A549 treated with GW870086 at 1 μM for 4 hours (cell line): ENCODE results near the gene TBC1D3. TPM values are rescaled to one million over a fixed set of nuclear protein-coding genes. Genes with fewer than 3 reads are reported as not detected.

Source experiments
- total RNA-seq: library from RNA; stranded (reverse); fragments of 200-300 nt; extraction: Qiagen RNA extraction; gene quantifications from 5 replicates; pipeline ENCODE4 v1.2.3, GENCODE V29; 2022; ENCODE audit warnings: low read depth

Gene TBC1D3
- total RNA-seq = not detected in 5 replicates

GRCh38 chr17:38192455-38192854, at the start of gene TBC1D3:
TSS of gene TBC1D3 (minus strand) at chr17:38192555. CDS start at chr17:38191029, 1,526 bp downstream.

Other genes starting within 250 kb of the TBC1D3 start
- 9.6 to 13.3 TPM (median 12.9 TPM) in 5 replicates for gene TBC1D3L, start 203.5 kb downstream of the TBC1D3 start, total RNA-seq
- gene TBC1D3D, start 188.6 kb downstream of the TBC1D3 start, total RNA-seq = not detected in 5 replicates
- gene TBC1D3C, start 123.9 kb downstream of the TBC1D3 start, total RNA-seq = 0.07 TPM in 1 of 5 replicates, not detected in the others
- gene TBC1D3E, start 64.6 kb downstream of the TBC1D3 start, total RNA-seq = not detected in 5 replicates
- 61.9 to 67.1 TPM (median 63.1 TPM) in 5 replicates for gene MRPL45, start 104.6 kb upstream of the TBC1D3 start, total RNA-seq
- gene GPR179, start 151.4 kb upstream of the TBC1D3 start, total RNA-seq = 0.02 to 0.10 TPM (median 0.03 TPM) in 5 replicates
- 11.9 to 16.0 TPM (median 14.1 TPM) in 5 replicates for gene SOCS7, start 159.3 kb upstream of the TBC1D3 start, total RNA-seq
- gene ARHGAP23, start 235.9 kb upstream of the TBC1D3 start, total RNA-seq = 59.2 to 77.3 TPM (median 70.2 TPM) in 5 replicates